Measurements from ENCODE around the gene PLSCR4.

Gene PLSCR4

GRCh38 chr3:146200461-146201220, 50.3 kb downstream of the PLSCR4 start:
- no peak for TF ChIP-seq JUND (IDR thresholded peaks at IDR 0.05; ENCODE audit: low read depth)
- no peak for DNase-seq (ENCODE audit: low read depth in 1 of 2, low spot score in 1 of 2)
- in situ Hi-C loops (cut with HindIII; ENCODE audit: low pct_unique_long_range_greater_than_20kb, low sequenced_read_pairs) = no loop called here

GRCh38 chr3:146199762-146200161, 51.1 kb downstream of the PLSCR4 start:
- in situ Hi-C loops (cut with HindIII; ENCODE audit: low pct_unique_long_range_greater_than_20kb, low sequenced_read_pairs) = no loop called here
- no peak for TF ChIP-seq JUND (IDR thresholded peaks at IDR 0.05; ENCODE audit: low read depth)
- no peak for DNase-seq (ENCODE audit: low read depth in 1 of 2, low spot score in 1 of 2)

- in situ Hi-C loops (cut with HindIII; ENCODE audit: low pct_unique_long_range_greater_than_20kb, low sequenced_read_pairs) = no loop called here
- DNase-seq (ENCODE audit: low read depth in 1 of 2, low spot score in 1 of 2) = no peak
- no peak for TF ChIP-seq JUND (IDR thresholded peaks at IDR 0.05; ENCODE audit: low read depth)
Measured at GRCh38 chr3:146196789-146197188, 54.1 kb downstream of the PLSCR4 start.

GRCh38 chr3:146195605-146196004, 55.3 kb downstream of the PLSCR4 start:
- no peak for DNase-seq (ENCODE audit: low read depth in 1 of 2, low spot score in 1 of 2)
- TF ChIP-seq JUND (IDR thresholded peaks at IDR 0.05; ENCODE audit: low read depth) = no peak
- in situ Hi-C loops (cut with HindIII; ENCODE audit: low pct_unique_long_range_greater_than_20kb, low sequenced_read_pairs) = no loop called here

GRCh38 chr3:146195030-146195429, 55.9 kb downstream of the PLSCR4 start:
- in situ Hi-C loops (cut with HindIII; ENCODE audit: low pct_unique_long_range_greater_than_20kb, low sequenced_read_pairs) = no loop called here
- TF ChIP-seq JUND (IDR thresholded peaks at IDR 0.05; ENCODE audit: low read depth) = no peak
- no peak for DNase-seq (ENCODE audit: low read depth in 1 of 2, low spot score in 1 of 2)

- in situ Hi-C loops (cut with HindIII; ENCODE audit: low pct_unique_long_range_greater_than_20kb, low sequenced_read_pairs) = no loop called here
- no peak for TF ChIP-seq JUND (IDR thresholded peaks at IDR 0.05; ENCODE audit: low read depth)
Measured at GRCh38 chr3:146191051-146191450, 59.9 kb downstream of the PLSCR4 start.

GRCh38 chr3:146189519-146190173, 61.3 kb downstream of the PLSCR4 start:
- in situ Hi-C loops (cut with HindIII; ENCODE audit: low pct_unique_long_range_greater_than_20kb, low sequenced_read_pairs) = no loop called here
- peak; percentile 51 to 78 for DNase-seq (ENCODE audit: low read depth in 1 of 2, low spot score in 1 of 2)
- no peak for TF ChIP-seq JUND (IDR thresholded peaks at IDR 0.05; ENCODE audit: low read depth)

More at GRCh38 chr3:146191051-146191450, 59.9 kb downstream of the PLSCR4 start:
- DNase-seq (ENCODE audit: low read depth in 1 of 2, low spot score in 1 of 2) = no peak

GRCh38 chr3:146187334-146187950, 63.5 kb downstream of the PLSCR4 start:
- TF ChIP-seq JUND (IDR thresholded peaks at IDR 0.05; ENCODE audit: low read depth) = no peak
- DNase-seq (ENCODE audit: low read depth in 1 of 2, low spot score in 1 of 2) = peak; percentile 16 to 60
- in situ Hi-C loops (cut with HindIII; ENCODE audit: low pct_unique_long_range_greater_than_20kb, low sequenced_read_pairs) = no loop called here

GRCh38 chr3:146184241-146185015, 66.5 kb downstream of the PLSCR4 start:
- in situ Hi-C loops (cut with HindIII; ENCODE audit: low pct_unique_long_range_greater_than_20kb, low sequenced_read_pairs) = no loop called here
- no peak for DNase-seq (ENCODE audit: low read depth in 1 of 2, low spot score in 1 of 2)

GRCh38 chr3:146181216-146181615, 69.7 kb downstream of the PLSCR4 start:
- no peak for DNase-seq (ENCODE audit: low read depth in 1 of 2, low spot score in 1 of 2)
- TF ChIP-seq JUND (IDR thresholded peaks at IDR 0.05; ENCODE audit: low read depth) = no peak
- in situ Hi-C loops (cut with HindIII; ENCODE audit: low pct_unique_long_range_greater_than_20kb, low sequenced_read_pairs) = no loop called here

More at GRCh38 chr3:146184241-146185015, 66.5 kb downstream of the PLSCR4 start:
- TF ChIP-seq JUND (IDR thresholded peaks at IDR 0.05; ENCODE audit: low read depth) = no peak

GRCh38 chr3:146180376-146180775, 70.5 kb downstream of the PLSCR4 start:
- DNase-seq (ENCODE audit: low read depth in 1 of 2, low spot score in 1 of 2) = no peak
- TF ChIP-seq JUND (IDR thresholded peaks at IDR 0.05; ENCODE audit: low read depth) = no peak
- in situ Hi-C loops (cut with HindIII; ENCODE audit: low pct_unique_long_range_greater_than_20kb, low sequenced_read_pairs) = no loop called here

GRCh38 chr3:146178006-146178689, 72.8 kb downstream of the PLSCR4 start:
- no peak for TF ChIP-seq JUND (IDR thresholded peaks at IDR 0.05; ENCODE audit: low read depth)
- in situ Hi-C loops (cut with HindIII; ENCODE audit: low pct_unique_long_range_greater_than_20kb, low sequenced_read_pairs) = no loop called here
- no peak for DNase-seq (ENCODE audit: low read depth in 1 of 2, low spot score in 1 of 2)
